NCI-H2196 treated with DMSO at 0.1 percent for 48 hours (cell line): ENCODE results near the gene XPNPEP2.
A peak's percentile ranks its signal among the peaks of the same experiment; 100 is the strongest.

Experiments
- DNase-seq: peaks from one replicate; lab custom pipeline; 2025; ENCODE audit not compliant: unreplicated experiment; lab: John Stamatoyannopoulos, UW

XPNPEP2 gene, protein sequence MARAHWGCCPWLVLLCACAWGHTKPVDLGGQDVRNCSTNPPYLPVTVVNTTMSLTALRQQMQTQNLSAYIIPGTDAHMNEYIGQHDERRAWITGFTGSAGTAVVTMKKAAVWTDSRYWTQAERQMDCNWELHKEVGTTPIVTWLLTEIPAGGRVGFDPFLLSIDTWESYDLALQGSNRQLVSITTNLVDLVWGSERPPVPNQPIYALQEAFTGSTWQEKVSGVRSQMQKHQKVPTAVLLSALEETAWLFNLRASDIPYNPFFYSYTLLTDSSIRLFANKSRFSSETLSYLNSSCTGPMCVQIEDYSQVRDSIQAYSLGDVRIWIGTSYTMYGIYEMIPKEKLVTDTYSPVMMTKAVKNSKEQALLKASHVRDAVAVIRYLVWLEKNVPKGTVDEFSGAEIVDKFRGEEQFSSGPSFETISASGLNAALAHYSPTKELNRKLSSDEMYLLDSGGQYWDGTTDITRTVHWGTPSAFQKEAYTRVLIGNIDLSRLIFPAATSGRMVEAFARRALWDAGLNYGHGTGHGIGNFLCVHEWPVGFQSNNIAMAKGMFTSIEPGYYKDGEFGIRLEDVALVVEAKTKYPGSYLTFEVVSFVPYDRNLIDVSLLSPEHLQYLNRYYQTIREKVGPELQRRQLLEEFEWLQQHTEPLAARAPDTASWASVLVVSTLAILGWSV

DNA sequence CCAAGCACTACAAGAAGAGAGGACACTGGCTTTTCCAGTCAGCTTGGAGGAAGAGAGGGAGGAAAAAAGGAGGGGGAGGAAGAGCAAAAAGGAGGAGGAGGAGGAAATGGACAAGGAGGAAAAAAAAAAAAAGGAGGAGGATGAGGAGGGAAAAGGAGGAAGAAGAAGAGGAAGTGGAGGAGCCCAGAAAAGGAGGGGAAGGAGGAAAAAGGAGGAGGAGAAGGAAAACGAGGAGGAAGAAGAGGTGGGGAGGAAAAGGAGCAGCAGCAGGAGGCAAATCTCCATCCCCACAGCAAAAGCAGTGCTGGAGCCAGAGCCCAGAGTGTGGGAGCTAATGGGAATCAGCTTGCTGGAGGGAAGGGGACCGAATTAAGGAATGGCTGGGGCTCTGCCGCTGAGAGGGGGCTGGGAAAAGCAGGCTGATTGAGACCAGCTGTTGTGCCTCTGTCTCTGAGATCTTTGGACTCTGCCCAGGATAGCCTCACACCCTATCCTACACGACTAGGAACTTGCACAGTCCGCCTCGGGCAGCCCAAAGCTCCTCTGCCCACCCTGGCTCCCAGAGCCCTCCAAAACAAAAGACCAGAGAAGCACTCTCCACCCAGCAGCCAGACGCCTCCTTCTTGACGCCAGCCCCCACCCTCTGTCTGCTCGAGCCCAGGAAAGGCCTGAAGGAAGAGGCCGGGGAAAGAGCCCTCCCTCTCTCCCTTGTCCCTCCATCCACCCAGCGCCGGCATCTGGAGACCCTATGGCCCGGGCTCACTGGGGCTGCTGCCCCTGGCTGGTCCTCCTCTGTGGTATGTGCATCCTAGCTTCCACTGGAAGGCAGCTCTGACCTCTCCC lies at the start of gene XPNPEP2:
TSS of gene XPNPEP2 (plus strand) at position 514 of the 843 bp plus-strand sequence. CDS start at position 749, 235 bp downstream.
- no peak for DNase-seq

DNA sequence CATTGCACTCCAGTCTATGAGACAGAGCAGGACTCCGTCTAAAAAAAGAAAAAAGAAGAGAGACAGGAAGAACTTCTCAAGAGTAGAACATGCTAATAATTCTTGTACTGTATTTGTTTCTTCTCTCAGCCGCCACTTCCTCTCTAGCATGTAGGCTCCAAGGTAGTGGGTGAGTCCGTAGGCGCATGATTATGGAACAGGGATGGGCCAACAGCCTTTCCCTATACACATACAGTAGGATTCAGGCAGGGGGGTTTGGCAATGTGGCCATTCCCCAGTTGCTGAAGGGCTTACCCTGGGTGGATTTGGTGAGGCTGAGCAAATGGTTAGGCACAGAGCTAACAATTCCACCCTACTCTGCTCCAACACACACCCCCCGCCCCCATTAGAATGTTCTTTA lies 49.0 kb upstream of the XPNPEP2 start:
- no peak for DNase-seq

DNA sequence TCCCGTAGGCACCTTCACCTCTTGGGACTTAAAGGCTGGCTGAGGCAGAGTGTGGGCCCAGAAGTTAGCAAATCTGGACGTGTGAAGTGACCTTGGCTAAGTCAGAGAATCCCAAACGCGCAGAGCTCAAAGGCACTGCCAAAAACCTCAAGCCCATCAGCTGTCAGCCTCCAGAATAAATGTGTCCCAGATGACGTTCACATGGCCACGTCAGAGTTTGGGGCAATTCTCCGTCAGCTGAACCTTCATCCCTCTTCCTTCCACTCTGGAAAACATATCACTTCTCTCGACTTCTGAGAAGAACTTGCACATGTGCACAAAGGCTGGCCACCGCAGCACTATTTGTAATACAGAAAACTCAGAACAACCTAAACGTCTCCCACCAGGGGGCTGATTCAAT lies 48.3 kb upstream of the XPNPEP2 start:
- no peak for DNase-seq

DNA sequence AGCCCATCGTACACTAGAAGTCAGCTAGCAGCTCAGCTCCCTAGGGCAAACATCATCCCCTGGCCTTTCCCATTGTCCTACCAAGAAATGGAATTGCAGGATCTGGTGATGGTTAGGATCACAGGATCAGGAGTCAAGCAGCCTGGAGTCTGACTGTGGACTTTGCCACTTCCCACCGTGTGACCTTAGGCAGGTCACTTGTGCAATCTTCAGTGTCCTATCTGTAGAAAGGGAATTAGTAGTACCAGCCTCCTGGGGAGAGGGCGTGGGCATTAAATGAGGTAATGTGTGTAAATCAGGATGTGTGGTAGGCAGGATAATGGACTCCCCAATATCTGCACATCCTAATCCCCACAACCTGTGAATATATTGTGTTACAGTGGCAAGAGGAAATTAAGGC lies 45.4 kb upstream of the XPNPEP2 start:
- DNase-seq: no peak

DNA sequence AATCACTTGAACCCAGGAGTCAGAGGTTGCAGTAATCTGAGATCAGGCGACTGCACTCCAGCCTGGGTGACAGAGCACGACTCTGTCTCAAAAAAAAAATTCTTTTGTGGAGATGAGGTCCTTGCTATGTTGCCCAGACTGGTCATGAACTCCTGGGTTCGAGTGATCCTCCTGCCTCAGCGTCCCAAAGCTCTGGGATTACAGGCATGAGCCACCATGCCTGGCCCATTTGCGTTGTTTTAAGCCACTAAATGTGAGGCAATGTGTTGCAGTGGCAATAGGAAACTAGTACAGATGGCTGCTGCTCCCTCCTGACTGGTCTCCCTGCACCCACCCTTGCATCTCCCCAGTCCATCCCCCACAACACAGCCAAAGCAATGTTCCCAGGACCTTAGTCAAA lies 44.0 kb upstream of the XPNPEP2 start:
- DNase-seq: no peak

DNA sequence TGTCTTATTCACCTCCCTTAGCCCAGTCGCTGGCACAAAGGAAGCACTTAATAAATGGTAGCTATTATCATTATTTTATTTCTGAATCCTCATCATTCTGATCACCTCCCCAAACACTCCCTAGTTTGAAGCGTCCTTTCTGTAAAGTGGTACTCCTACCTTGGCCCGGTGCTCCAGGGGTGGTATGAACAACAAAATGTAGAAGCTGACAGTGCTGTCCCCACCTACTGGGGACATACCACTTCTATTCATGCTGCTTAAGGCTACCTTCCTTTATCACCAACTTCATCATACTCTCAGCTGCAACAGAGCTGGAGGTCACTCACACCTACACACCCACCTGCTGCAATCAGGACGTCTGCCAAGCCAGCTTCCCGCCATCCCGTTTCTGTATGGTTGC lies 43.2 kb upstream of the XPNPEP2 start:
- no peak for DNase-seq

DNA sequence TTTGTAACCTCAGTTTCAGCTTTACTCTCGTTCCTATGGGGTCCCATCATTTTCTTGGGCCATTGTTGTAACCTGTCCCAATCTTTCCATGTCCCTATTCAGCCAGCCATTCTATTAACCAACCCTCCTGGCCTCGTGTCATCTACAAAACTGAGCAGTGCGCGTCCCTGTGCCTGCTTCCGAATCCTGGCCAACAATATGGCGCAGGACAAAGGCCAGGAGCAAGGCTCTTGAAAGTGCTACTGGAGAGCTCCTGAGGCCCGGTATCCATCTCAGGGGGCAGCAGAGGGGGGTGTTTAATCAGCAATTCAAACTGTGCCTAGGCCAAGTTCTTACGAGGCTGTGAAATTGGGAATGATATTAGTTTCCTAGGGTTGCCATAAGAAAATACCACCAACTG lies 42.8 kb upstream of the XPNPEP2 start:
- no peak for DNase-seq

DNA sequence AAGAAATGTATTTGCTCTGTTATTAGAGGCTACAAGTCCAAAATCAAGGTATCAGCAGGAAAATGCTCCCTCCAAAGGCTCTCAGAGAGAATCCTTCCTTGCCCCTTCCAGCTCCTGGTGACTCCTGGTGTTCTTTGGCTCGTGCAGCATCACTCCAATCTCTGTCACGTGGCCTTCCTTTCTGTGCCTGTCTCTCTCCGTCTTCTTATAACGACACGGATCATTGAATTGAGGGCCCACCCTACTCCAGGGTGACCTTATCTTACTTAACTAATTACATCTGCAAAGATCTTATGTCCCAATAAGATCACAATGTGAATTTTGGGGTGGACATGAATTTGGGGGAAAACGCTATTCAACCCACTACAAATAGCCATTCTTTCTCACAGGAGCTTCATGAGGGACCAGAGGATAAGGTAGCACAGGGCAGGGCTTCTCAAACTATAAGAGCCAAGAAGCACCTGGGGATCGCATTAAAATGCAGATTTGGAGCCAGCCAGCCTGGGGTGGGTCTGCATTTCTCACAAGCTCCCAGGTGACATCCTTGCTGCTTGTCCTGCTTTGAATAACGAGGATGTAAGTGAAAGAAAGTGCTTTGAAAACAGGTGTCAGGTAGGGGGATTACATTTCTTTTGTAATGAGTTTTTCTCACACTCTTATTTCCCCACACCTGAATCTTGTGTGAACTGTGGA lies 42.2 kb upstream of the XPNPEP2 start:
- DNase-seq: no peak

DNA sequence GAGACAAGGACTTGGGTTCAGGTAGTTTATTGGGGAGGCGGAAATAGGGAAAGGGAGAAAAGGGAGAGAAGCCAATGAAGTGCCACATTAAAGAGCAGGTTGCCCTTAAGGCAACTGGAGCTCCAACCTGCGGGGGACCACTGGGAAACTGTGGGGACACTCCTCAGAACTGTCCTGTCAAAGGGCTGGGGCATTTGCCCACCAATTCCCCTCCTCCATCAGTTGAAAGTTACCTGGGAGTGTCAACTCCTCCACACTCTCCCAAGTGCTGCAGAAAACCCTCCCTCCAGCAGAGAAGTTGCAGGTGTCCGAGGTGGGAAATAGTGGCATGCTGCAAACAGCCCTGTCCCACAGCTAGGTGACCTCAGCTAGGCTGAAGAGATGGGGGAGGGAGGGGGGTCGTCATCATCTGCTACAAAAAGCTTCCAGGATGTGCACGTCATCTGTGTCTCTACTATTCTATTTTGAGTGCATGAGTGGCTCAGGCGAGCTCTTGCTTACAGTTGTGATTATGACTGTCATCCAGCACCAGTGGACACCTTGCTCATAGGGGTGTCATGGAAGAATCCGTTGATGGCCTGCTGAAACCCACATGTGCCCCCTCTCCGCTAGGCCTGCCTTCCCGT lies 41.5 kb upstream of the XPNPEP2 start:
- DNase-seq: no peak

DNA sequence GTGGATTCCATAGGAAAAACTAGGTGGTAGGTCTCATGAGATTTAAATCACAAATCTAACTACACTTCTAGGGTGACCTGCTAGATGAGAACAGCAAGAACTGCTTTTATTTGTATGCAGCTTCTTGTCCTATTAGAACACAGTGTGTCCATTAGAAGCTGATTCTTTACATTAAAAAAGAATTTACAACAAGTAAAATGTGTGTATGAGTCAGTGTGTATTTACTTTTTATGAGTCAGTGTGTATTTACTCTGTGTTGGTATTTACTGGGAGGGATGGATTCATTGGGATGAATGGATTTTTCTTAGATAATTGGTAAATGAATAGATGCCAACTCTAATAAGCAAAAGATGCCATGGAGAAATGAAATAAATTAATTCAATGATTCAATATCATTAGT lies 40.6 kb upstream of the XPNPEP2 start:
- no peak for DNase-seq

DNA sequence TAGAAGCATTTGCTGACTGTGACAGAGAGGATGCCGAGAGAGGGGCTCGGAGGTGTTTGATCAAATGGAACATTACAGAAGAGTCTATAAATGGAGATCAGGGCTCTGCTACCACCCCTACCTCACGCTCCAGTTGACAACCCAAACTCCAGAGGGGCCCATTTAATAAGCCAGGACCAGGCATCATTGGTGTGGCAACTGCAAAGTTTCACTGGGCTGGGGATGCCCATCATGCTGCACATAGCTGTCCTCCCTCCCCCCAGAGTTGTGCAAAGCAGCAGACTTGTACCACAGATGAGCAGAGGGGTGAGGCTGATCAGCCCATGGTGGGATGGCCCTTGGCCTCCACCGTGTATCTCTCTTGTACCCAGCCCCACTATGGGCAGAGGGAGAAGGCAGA lies 38.2 kb upstream of the XPNPEP2 start:
- DNase-seq: no peak

DNA sequence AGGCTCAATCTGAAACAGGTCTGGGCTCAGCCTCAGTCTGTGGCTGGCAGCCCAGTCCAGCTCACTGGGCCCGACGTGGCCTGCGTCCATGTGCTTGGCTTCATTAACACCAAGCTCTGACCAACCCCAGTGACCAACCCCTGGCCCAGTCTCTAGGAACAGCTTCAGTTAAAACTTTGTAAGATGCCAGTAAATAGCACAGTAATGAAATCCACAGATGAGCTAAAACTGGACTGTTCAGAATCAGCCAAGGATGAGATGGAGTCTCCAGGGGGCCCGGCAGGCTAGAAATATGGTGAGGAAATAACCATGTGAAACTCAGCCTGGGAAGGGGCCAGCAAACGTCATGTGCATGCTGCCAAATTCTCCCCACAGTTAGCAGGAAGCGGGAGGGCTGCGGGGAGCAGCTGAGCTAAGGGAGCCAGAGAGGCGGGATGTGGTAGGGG lies 37.1 kb upstream of the XPNPEP2 start:
- no peak for DNase-seq

DNA sequence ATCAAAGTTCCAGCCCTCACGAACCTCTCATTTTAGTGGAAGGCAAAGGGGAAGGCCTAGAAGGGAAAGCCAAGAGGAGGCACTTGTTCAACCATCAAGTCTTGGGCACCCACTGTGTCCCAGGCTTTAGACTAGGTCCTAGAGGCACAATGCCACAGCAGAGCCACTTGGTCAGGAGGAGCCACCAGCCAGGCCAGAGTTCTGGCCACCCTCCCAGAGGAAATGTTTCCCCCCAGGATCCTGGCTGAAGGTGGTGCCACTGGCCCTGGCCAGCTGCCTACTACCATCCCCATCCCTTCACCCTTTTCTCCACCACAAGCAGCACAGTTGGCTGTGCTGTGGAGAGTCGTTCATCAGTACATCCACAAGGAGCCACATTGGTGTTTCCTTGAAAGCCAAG lies 34.3 kb upstream of the XPNPEP2 start:
- no peak for DNase-seq

DNA sequence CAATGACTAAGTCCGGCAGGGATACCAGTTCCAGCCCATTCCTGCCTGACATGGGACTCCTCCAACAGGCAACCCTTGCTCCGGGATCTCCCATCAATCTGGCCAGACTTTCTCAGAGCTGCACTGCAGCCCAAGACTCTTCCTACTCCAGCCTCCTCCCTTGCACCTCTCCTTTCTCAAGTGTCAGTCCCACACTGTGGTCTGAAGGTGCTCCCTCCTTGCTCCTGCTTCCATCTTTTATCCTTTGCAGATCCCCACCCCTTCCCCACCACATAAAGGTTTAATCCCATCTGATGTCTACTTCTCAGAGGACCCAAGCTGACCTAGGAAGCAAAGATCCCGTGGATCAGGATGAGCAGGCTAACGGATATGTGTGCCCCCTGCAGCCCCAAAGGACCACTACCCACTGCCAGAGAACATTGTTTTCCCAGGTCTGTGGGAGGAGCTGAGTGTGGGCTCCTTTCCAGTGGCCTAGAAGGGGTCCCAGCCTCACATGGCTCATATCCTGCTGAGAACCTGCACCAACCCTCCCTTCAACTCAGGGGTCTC lies 33.3 kb upstream of the XPNPEP2 start:
- no peak for DNase-seq

DNA sequence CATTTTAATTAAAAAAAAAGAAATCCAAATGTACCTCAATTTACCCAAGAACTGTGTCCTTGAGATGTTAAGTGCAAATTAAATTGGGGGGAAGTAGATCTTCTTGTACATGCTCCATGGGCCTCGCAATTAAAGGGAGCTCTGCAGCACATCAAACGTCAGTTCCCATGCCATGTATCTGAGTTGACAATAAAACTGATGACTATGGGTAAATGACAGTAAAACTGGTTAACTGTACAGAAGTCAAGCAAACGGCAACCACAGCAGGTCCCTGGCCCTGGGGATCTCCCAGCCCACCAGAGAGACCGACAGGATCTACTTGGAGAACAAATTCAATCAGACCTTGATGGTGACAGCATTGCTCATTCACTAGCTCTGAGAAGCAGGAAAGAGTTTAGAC lies 32.8 kb upstream of the XPNPEP2 start:
- no peak for DNase-seq

DNA sequence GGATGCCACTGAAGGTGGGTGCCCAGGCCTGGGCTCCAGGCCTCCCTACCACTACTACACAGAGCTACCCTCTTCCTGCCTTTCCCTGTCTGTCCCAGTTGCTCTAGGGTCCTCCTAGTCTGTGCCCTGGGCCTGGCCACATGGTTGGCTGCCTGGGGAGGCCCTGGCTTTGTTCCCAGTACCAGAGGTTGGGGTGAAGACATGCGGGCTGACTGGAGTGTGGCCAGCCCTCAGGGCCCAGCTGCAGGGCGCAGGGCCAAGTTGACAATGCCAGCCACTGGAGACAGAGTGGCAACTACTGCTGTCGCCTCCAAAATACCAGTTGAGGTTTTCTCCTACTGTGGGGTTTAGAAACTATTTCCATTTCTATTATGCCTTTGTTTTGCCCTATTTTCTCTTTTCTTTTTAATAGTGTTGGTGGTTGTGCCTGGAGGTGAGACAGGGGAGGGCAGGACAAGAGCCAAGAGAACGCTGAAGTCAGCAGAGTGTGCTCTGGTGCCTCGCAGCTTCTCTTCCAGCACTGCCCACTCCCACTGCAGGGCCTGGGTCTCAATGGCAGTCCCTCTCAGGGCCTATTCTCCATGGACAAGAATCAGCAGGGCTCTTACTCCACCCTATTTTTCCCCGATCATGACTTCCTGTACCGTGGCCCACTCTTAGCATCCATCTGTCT lies 32.2 kb upstream of the XPNPEP2 start:
- peak; percentile 59 for DNase-seq

DNA sequence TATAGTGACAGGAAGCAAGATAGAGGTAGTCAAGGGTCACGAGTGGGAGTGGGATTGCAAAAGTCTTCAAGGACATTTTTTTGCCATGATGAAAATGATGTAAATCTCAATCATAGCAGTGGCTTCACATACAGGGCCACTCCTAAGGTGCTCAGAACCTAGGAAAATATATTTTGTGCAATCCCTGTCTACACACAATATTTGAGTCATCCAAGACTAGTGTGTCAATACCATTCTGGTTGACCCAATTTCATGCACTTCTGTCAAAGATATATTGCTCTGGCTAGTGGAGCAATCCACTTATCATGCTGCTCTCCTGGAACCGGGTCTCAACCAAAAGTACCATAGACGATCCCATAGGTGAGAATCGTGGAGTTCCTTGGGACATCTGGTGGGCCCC lies 24.2 kb upstream of the XPNPEP2 start:
- DNase-seq: no peak

DNA sequence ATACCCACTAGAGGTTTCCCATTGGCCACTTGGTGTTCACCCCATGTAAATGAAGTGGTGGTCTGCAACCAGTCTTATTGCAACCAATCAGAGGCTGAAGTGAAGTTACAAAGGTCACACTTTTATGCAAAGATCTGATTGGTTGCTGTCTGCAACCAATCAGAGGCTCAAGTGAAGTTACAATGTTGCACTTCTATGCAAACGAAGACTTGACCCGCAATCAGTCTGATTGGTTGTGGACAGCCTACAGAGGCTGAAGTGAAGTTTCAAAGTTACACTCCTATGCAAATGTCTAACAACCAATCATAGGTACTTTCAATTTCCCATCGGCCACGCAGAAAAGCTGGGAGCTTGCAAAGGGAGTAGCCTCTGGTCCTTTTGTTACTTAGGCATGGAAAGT lies 22.3 kb upstream of the XPNPEP2 start:
- no peak for DNase-seq

DNA sequence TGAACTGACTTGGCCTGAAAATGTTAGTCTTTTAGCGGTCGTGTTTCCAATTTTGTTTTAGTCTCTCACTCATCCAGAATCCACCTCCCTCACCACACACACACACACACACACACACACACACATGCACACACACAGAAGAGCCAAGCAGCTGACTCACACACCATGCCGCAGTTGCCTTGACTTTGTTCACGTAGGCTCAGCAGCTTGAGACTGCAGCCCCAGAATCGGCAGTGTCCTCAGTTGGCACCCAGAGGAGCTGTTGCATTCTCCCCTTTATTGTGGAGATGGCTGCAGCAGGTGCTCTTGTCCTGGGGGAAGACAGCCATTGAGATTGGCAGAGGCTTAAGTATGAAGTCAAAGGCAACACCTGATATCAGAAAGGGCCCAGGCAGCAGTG lies 20.9 kb upstream of the XPNPEP2 start:
- no peak for DNase-seq

DNA sequence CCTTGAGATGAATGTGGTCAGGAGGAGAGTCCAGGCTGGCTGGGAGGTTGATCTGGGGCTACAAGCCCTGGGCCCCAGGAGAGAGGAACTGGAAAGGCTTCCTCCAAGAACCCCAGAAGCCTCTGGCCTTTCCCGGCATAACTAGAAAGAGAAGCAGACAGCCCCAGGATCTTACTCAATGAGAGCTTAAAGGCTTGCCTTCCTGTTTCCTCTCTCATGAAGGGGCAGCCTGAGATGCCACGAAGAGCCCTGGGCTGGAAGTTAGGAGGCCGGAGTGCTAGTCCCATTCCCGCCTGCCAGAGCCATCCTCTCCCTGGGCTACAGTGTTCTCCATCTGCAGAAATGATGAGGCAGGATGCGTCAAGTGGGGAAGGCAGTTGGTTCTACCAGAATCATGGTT lies 20.1 kb upstream of the XPNPEP2 start:
- DNase-seq: no peak
